Measurements from ENCODE around the gene MTA2.
"Not testable (repeated sequence)": the region's sequence is repeated elsewhere in the genome, so short reads cannot be mapped to it uniquely, and the experiment has no call there.

The MTA2 gene

GRCh38 chr11:62592146-62592815 lies 9.4 kb downstream of the MTA2 start:
- DNase-seq (ENCODE audit: low spot score): no peak

GRCh38 chr11:62591448-62592145 lies 10.1 kb downstream of the MTA2 start, which contains the start of gene TUT1:
TUT1 (minus strand) TSS chr11:62591523; CDS start chr11:62591485, 38 bp downstream.
- DNase-seq (ENCODE audit: low spot score): peak; percentile 100

GRCh38 chr11:62588966-62589637 lies 12.6 kb downstream of the MTA2 start:
- no peak for DNase-seq (ENCODE audit: low spot score)

GRCh38 chr11:62585356-62585755 lies 16.3 kb downstream of the MTA2 start:
- not testable (repeated sequence) for DNase-seq (ENCODE audit: low spot score)

GRCh38 chr11:62581735-62582134 lies 19.9 kb downstream of the MTA2 start:
- not testable (repeated sequence) for DNase-seq (ENCODE audit: low spot score)

- no peak for DNase-seq (ENCODE audit: low spot score)
Observed at GRCh38 chr11:62580959-62581715, 20.5 kb downstream of the MTA2 start.

- no peak for DNase-seq (ENCODE audit: low spot score)
Observed at GRCh38 chr11:62579252-62579651, 22.4 kb downstream of the MTA2 start.

GRCh38 chr11:62578541-62578940 lies 23.1 kb downstream of the MTA2 start:
- DNase-seq (ENCODE audit: low spot score): no peak

GRCh38 chr11:62577046-62577714 lies 24.5 kb downstream of the MTA2 start:
- DNase-seq (ENCODE audit: low spot score): no peak

GRCh38 chr11:62575837-62576236 lies 25.8 kb downstream of the MTA2 start:
- DNase-seq (ENCODE audit: low spot score): no peak

GRCh38 chr11:62575156-62575555 lies 26.5 kb downstream of the MTA2 start:
- DNase-seq (ENCODE audit: low spot score): no peak

GRCh38 chr11:62574363-62575071 lies 27.1 kb downstream of the MTA2 start:
- no peak for DNase-seq (ENCODE audit: low spot score)

GRCh38 chr11:62573592-62574362 lies 27.9 kb downstream of the MTA2 start, which contains the start of gene EEF1G:
EEF1G (minus strand) TSS chr11:62573891; CDS start chr11:62573842, 49 bp downstream.
- DNase-seq (ENCODE audit: low spot score): peak; percentile 100

- no peak for DNase-seq (ENCODE audit: low spot score)
Observed at GRCh38 chr11:62573006-62573591, 28.6 kb downstream of the MTA2 start.

- no peak for DNase-seq (ENCODE audit: low spot score)
Observed at GRCh38 chr11:62572431-62572830, 29.2 kb downstream of the MTA2 start.

- DNase-seq (ENCODE audit: low spot score): not testable (repeated sequence)
Observed at GRCh38 chr11:62571493-62571892, 30.2 kb downstream of the MTA2 start.

GRCh38 chr11:62570903-62571302 lies 30.8 kb downstream of the MTA2 start:
- DNase-seq (ENCODE audit: low spot score): not testable (repeated sequence)

GRCh38 chr11:62569611-62570010 lies 32.1 kb downstream of the MTA2 start:
- no peak for DNase-seq (ENCODE audit: low spot score)

GRCh38 chr11:62567018-62567633 lies 34.5 kb downstream of the MTA2 start:
- DNase-seq (ENCODE audit: low spot score): no peak

Measured in SK-N-DZ (cell line).